Endodermal cell (in vitro differentiated cells): ENCODE results near the gene ZNF629. TPM values are rescaled to one million over a fixed set of nuclear protein-coding genes. Genes with fewer than 3 reads are reported as not detected.

Source experiments
- DNase-seq: peaks from one replicate; pipeline ENCODE4 v3.0.0-alpha.2; 2017
- H3K27ac ChIP-seq: 2 replicates; pipeline ENCODE4 v1.5.1; 2013; ENCODE audit warnings: mild to moderate bottlenecking, low read depth, low read length, moderate library complexity
- H3K27me3 ChIP-seq: 2 replicates; pipeline ENCODE4 v1.6.1; 2013; ENCODE audit warnings: mild to moderate bottlenecking, low read length, moderate library complexity; ENCODE audit not compliant: insufficient read depth, control insufficient read depth, poor library complexity, severe bottlenecking
- H3K36me3 ChIP-seq: 2 replicates; pipeline ENCODE4 v1.7.0; 2013; ENCODE audit warnings: mild to moderate bottlenecking, low read length, moderate library complexity; ENCODE audit not compliant: control insufficient read depth, insufficient read depth
- H3K4me1 ChIP-seq: one replicate; pipeline ENCODE4 v1.7.0; 2013; ENCODE audit warnings: low read length; ENCODE audit not compliant: control insufficient read depth, insufficient read depth
- H3K4me3 ChIP-seq: 2 replicates; pipeline ENCODE4 v1.5.1; 2013; ENCODE audit warnings: mild to moderate bottlenecking, low read length, moderate library complexity
- H3K9ac ChIP-seq: 2 replicates; pipeline ENCODE4 v1.6.1; 2013; ENCODE audit warnings: mild to moderate bottlenecking, low read length, moderate library complexity; ENCODE audit not compliant: poor library complexity, severe bottlenecking; ENCODE audit errors: extremely low read depth
- H3K9me3 ChIP-seq: 2 replicates; pipeline ENCODE4 v1.6.1; 2013; ENCODE audit warnings: mild to moderate bottlenecking, low read length, moderate library complexity; ENCODE audit not compliant: control insufficient read depth
- H3K27ac Mint-ChIP-seq: 2 replicates; pipeline ENCODE4 v1.8.0; 2020; ENCODE audit warnings: mixed read lengths
- H3K27me3 Mint-ChIP-seq: 2 replicates; pipeline ENCODE4 v1.8.0; 2021; ENCODE audit warnings: mild to moderate bottlenecking, mixed read lengths; ENCODE audit not compliant: insufficient read depth
- H3K36me3 Mint-ChIP-seq: 2 replicates; pipeline ENCODE4 v1.8.0; 2020; ENCODE audit warnings: low read depth, mixed read lengths
- H3K4me1 Mint-ChIP-seq: 2 replicates; pipeline ENCODE4 v1.8.0; 2020; ENCODE audit warnings: mixed read lengths
- H3K4me3 Mint-ChIP-seq: 2 replicates; pipeline ENCODE4 v1.8.0; 2020; ENCODE audit warnings: mild to moderate bottlenecking, moderate library complexity, mixed read lengths
- H3K9me3 Mint-ChIP-seq: 2 replicates; pipeline ENCODE4 v1.8.0; 2020; ENCODE audit warnings: mild to moderate bottlenecking, mixed read lengths
- CTCF ChIP-seq: fragments of 200-600 bp; sonication (generic); conservative IDR thresholded peaks from 2 replicates; pipeline ENCODE4 v1.5.0; 2021; ENCODE audit warnings: antibody characterized with exemption, mild to moderate bottlenecking
- WGBS, 2 experiments: methylation state at CpG; one replicate each; pipeline versions ENCODE4 v1.1.5 to v1.1.7; 2013; ENCODE audit warnings: missing lambda C conversion rate in 2 of 2, mixed read lengths in 1 of 2; ENCODE audit not compliant: insufficient coverage in 1 of 2, insufficient read length in 1 of 2; 5-methylcytosine and 5-hydroxymethylcytosine counted together
- total RNA-seq, 2 donors: library from RNA; stranded (reverse); fragmentation: NEBNext Ultra II Directional in 1 of 2; extraction: Animal tissue kit (Norgen Biotek cat#: 25700) in 1 of 2; gene quantifications; 2 replicates in 1 of 2; 3 replicates in 1 of 2; pipeline ENCODE4 v1.2.1, GENCODE V29; 2021

The ZNF629 gene
- total RNA-seq, 2 donors from 2014 or later = 31.8 to 33.3 TPM

DNA sequence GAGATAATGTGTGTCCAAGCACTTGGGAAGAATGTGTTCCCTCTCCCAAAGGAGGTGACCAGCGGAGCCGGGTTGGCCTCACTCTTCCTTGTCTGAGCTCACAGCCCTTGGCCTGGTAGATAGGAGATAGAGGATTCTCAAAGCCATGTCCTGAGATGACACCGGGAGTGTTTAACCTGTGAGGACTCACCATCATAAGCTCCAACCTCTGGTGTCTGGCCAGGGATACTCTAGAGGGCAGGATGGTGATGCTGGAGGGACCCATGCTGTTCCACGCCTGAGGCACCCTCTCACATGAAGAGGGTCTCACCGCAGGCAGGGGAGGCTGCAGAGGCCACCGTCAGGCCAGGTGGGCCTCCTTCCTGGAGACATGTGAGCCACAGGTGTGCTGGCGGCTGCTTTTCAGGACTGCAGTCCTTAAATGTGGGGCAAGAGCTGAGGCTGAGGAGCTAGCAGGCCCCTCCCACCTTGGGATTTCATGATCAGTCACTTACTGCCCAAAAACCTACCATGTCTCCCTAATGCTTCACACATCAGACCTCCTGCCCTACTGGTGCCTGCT is 6.6 kb upstream of the ZNF629 start:
- H3K27me3 Mint-ChIP-seq = peaks cover 27% of the 10 kb centered on the region
- Histone ChIP-seq H3K36me3 (no peaks in the 10 kb centered on the region), H3K4me1 (no peaks in the 10 kb centered on the region), H3K27ac (no peak overlapping the region), H3K4me3 (no peak overlapping the region), H3K27me3 (no peaks in the 10 kb centered on the region), H3K9ac (no peak overlapping the region), H3K9me3 (no peaks in the 10 kb centered on the region)
- H3K4me3 Mint-ChIP-seq = no peak overlapping the region
- no peaks in the 10 kb centered on the region for H3K9me3 Mint-ChIP-seq
- TF ChIP-seq CTCF = no peak
- no peaks in the 10 kb centered on the region for H3K36me3 Mint-ChIP-seq
- H3K4me1 Mint-ChIP-seq = peaks cover 4% of the 10 kb centered on the region
- DNase-seq = no peak
- no peak overlapping the region for H3K27ac Mint-ChIP-seq
- 87 to 88% methylated on average over 4 to 7 of the region's 7 CpGs for WGBS, 2 experiments

GRCh38 chr16:30787613-30788378 is 791 bp upstream of the ZNF629 start:
- Mint-ChIP-seq H3K9me3 (no peaks in the 10 kb centered on the region), H3K36me3 (peaks cover 16% of the 10 kb centered on the region), H3K4me1 (peaks cover 12% of the 10 kb centered on the region), H3K4me3 (peak overlapping the region; percentile 80), H3K27ac (peak overlapping the region; percentile 93), H3K27me3 (peaks cover 21% of the 10 kb centered on the region)
- peak overlapping the region; percentile 86 for H3K9ac ChIP-seq
- H3K27ac ChIP-seq = no peak overlapping the region
- H3K4me3 ChIP-seq = peak overlapping the region; percentile 87
- WGBS, 2 experiments = 56 to 70% methylated on average over 7 to 11 of the region's 11 CpGs
- DNase-seq = peak; percentile 36
- no peaks in the 10 kb centered on the region for H3K9me3 ChIP-seq
- peaks cover 21% of the 10 kb centered on the region for H3K36me3 ChIP-seq
- no peaks in the 10 kb centered on the region for H3K27me3 ChIP-seq
- no peaks in the 10 kb centered on the region for H3K4me1 ChIP-seq
- TF ChIP-seq CTCF = no peak

DNA sequence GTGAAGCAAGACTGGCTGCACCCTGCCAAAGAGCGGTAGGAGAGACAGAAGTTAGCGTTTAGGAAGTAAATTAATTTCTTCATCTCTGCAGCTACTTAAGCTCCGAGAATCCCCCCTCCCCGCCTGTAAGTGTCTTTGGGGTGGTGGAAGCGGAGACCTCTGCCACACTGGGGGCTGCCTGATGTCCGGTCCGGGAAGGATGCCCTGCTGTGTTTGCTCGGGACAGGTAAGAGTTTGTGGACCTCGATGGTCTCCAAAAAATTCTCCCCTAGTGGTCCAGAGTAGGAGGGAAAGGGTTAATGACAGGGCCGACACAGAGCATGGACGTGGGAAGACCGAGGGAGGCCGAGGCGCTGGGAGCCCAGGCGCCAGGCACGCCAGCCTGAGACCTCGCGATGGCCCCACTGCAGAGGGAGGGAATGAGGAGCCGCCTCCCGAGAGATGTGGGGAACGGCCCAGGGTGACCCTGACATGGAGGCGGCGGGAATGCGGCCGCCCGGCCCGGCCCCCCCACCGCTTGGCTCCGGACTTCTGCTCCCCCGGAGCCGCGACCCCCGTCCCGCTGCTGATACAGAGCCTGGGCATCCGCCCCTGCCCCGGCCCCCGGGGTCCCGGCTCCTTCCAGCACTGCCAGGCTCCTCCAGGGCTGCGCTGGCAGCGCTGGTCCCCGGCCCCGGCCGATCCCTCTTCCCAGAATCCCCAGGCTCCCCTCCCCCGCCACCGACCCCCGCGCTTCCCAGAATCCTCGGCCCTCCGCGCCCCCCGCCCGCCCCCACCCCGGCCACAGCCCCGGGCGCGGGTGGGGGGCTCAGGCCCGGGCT is 680 bp downstream of the ZNF629 start:
- Histone ChIP-seq H3K9me3 (no peaks in the 10 kb centered on the region), H3K27me3 (no peaks in the 10 kb centered on the region), H3K9ac (peak overlapping the region; percentile 86), H3K36me3 (peaks cover 36% of the 10 kb centered on the region), H3K4me1 (no peaks in the 10 kb centered on the region), H3K4me3 (peak overlapping the region; percentile 90), H3K27ac (no peak overlapping the region)
- Mint-ChIP-seq H3K4me1 (peaks cover 12% of the 10 kb centered on the region), H3K27me3 (peaks cover 9% of the 10 kb centered on the region), H3K36me3 (peaks cover 29% of the 10 kb centered on the region), H3K27ac (peak overlapping the region; percentile 74), H3K9me3 (no peaks in the 10 kb centered on the region), H3K4me3 (peak overlapping the region; percentile 80)
- peak; percentile 78 for DNase-seq
- 7 to 11% methylated on average over 16 to 45 of the region's 57 CpGs for WGBS, 2 experiments
- no peak for TF ChIP-seq CTCF
